HG03103 (cell line): ENCODE data around the gene CHD9NB.

ENCODE experiments used
- ATAC-seq: cut with Tn5 transposase; IDR thresholded peaks from one replicate; pipeline ENCODE4 v1.9.1; 2021; ENCODE audit warnings: low read depth; ENCODE audit not compliant: unreplicated experiment

CHD9NB gene

DNA sequence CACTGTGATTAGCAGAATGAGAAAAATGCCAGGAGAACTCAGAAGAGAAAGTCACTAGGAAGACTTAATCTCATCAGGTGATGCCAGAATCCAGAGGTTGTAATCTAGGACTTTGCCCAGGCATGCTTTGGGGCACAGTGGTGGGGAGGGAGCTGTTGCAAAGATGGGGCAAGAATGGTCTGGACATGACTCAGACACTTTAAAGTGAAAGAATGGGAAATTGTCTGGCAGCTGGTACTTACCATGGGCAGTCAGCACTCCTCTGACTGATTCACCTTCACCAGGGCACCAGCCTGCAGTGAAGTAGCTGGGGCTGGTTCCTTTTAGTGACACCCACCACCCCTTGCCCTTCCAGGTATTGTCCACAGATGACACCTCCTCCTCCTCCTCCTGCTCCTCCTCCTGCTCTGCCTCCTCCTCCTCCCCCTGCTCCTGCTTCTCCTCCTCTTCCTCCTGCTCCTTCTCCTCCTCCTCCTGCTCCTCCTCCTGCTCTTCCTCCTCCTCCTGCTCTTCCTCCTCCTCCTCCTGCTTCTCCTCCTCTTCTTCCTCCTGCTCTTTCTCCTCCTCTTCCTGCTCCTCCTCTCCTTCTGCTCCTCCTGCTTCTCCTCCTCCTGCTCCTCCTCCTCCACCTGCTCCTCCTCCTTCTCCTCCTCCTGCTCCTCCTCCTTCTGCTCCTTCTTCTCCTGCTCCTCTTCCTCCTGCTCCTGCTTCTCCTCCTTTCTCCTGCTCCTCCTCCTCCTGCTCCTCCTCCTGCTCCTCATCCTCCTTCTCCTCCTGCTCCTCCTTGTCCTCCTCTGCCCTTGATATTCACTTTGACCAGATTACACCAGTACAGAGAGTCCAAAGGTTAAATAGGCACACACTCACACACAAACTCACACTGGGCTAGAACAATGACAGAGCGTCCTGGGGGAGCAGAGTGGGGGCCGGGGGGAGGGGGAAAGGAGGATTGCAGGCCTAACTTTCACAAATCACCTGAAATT, at the start of gene CHD9NB:
CHD9NB (minus strand) TSS at position 379 of the 983 bp plus-strand sequence. CDS start 8,739 bp downstream, outside the sequence.
- no peak for ATAC-seq

GRCh38 chr16:53100889-53101288, 48.2 kb upstream of the CHD9NB start:
- ATAC-seq, result no peak

DNA sequence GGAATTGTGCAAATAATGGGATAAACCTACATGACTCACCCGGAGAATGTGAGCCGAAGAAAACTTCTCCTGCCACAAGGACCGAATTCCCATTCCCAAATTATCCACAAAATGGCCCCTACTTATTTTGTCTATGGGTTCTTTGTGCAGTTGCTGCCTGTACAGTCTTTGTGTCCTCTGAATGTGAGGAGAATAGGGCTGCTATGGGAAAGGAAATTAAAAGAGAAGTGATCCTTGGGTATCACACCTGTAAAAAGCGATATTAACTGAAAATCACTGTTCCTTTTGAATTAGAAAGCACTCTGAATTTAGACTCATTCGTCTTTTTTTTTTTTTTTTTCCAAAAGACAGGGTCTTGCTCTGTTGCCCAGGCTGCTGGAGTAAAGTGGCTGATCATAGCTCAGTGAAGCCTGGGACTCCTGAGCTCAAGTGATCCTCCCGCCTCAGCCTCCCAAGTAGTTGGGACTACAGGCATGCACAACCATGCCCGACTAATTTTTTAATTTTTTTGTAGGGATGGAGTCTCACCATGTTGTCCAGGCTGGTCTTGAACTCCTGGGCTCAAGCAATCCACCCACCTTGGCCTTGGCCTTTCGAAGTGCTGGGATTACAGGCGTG, 47.5 kb upstream of the CHD9NB start:
- ATAC-seq, result no peak

DNA sequence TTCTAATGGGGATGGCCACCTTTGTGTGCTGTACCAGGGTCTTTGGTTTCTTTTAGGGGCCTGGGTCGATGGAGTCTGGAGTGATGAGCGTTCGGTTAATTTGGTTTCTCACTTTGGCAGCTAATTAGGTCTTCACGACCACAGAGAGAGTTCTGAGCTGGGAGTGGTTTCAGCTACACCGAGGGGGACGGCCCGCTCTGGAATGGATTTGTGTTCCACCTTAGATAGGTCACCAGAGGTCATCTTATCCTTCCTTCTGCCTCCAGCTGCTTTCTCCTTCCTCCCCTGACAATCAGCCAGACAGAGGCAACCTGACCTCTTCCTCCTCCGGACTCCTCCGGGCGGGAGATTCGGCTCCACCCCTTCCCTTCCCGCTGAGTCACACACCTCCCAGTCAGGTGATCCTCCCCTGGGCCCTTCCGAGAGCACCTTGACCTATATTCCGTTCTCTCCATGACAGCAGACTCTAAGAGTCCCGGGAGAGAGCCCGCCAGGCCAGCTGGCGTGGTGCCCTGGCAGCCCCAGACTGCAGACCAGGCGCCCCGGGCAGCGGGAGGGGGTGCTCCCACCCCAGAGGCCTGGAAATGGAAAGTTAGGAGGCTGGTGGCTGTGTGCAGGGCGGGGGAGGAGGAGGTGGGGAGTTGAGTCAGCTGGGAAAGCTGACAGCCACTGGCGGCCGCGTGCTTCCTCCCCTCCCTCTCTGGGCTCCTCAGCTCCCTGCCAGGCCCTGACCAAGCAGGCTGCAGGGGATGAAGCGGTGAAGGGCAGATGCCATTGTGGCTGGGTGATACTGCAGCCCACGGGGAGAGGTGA, 46.8 kb upstream of the CHD9NB start:
- peak; percentile 45 for ATAC-seq

DNA sequence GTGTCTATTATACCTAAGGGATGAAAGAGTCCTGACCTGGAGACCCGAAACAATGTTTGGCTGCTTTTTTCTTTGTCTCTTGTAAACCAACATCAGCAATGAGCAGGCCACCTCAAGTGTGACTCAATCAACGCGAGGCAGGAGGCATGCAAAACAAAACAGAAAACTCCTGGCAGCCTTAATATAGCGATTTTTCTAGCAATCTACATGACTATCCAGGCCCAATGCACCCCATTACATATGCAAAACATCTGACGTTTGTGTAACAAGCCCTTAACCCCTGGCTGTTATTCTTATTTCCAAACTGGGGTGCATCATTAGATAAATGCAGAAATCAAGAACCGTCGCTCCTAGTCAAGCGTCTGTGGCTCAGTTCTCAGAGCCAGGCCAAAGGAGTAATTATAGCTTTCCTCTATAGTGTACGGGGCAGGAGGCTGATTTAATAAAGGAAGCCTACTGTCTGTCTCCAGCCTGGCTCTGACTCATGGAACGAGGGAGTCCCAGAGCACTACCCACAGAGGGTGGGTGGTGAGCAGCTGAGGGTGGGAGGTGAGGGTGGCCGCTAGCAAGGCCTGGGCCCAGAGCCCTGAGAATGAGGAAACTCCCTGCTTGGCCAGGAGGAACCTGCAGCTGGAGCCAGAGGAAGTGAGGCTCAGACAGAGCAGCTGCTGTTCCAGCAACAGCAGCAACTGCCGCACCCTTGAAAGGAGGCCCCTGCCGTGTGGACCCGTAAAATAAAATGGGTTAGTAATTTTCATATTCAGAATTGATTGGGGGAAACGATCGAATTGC, 46.0 kb upstream of the CHD9NB start:
- ATAC-seq, result peak; percentile 45

- ATAC-seq, result no peak
These were observed 44.5 kb upstream of the CHD9NB start for GRCh38 chr16:53097190-53097589.

GRCh38 chr16:53094013-53094630, 41.4 kb upstream of the CHD9NB start:
- peak; percentile 43 for ATAC-seq

DNA sequence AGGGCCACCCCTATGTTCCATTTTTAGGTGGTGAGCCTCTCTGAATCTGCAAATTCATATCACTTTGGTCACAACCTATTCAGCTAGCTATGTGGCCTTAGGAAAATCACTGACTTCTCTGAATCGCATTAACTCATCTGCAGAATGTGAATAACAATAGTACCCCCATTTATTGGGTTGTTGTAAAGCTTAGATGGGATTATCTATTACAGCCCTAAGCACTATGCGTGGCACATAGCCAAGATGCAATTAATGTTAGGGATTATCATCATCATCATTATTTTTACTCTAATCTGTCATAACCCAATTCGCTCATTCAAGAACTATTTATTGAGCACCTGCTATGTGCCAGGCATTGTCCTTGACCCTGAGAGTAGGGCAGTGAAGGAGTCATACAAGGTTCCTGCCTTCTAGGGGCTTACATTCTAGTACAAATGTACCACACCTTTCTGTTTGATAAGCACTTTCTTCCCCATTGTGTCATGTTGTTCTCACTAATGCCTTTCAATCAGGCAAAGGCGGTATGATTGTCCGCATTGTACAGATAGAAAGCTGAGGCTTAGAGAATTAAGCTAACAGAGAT, 40.6 kb upstream of the CHD9NB start:
- ATAC-seq, result no peak

- no peak for ATAC-seq
These were observed 39.6 kb upstream of the CHD9NB start for GRCh38 chr16:53092284-53092683.

GRCh38 chr16:53091466-53092211, 38.9 kb upstream of the CHD9NB start:
- ATAC-seq, result peak; percentile 57

DNA sequence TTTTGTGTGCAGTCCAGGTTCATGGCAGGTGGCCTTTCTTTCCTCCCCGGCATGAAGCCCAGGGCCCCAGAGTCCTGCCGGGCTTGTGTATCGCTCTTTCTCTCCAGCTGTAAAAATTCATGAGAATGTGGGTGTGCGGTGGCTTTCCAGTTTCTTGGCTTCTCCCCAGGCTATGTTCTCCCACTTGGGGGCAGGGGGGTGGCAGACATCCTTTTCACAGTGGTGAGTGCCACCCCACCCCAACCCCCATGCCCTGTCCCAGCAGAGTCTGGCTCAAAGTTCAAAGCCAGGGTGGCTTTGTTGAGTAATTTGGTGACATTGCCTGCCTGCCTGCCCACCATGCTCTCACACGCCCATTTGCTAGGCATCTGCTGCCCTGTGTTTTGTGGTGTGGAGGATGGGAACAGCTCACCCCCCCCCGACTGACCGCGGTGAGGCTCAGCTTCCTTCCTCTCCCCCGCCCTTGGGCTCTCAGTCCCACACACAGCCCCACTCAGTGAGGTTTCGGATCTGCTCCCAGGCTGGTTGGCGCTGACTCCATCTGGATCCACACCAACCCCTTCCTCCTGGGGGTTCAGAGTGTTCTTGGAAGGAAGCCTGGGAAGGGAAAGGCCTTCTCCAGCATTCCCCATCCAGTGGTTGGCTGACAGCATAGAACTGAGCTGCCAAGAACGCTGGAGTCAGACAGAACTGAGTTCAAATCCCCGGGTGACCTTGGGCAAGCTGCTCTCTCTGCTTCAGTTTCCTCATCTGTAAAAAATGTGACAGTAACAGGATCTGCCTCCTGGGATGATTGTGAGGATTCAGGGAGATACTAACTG, 38.1 kb upstream of the CHD9NB start:
- ATAC-seq, result peak; percentile 48

GRCh38 chr16:53090286-53090590, 37.5 kb upstream of the CHD9NB start:
- no peak for ATAC-seq

DNA sequence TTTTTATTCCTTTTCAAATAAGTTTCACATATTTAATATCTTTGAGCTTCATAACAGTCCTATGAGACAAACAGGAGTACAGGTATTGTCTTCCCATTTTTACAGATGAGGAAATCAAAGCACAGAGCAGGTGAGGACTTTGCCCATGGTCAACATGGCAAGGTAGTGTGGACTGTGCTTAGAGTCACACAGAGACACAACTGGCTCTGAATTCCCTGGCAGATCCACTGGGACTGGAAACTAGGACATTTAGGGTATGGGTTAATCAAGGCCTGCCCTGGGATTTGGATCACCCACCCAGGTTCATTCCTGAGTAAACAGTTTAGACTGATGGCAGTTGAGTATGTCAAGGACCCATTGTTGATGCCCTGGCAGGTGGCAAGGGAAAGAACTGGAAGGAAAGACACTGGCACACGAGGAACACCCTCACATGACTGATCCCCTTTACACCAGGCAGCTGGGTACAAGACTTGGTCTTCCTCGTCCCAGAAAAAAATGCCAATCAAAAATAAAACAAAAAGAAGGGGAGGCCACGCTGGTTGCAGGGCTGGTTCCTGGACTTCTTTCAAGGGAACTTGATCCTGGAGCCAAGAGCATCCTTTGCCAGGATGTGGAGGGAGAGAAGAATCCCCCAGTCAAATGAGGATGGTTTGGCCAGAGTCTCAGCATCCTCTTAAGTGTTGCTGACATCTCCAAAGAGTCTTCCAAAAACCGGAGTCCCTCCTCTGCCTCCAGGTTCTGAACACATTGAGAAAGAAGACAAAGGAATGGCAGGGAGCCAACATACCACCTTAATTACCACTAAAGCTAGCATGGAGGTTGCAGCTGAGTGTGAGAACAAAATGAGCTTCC, 37.0 kb upstream of the CHD9NB start:
- no peak for ATAC-seq

DNA sequence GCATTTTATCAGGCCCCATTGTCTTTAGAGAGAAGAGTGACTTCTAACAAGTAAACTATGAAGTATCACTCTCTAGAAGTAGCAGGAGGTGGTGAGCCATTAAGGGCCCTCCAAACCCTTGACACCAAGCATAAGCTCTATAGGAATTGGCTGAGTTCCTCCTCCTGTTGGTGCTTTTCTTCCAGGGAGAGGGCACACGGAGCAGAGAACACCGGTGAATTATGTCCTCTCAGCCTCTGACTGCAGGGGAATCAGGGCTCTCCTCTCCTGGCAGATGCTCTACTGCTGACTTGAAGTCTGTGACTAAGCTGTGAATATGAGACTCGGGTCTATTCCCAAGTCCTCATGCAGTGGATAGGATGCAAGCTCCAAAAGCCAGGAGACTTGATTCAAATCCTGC, 34.4 kb upstream of the CHD9NB start:
- no peak for ATAC-seq

GRCh38 chr16:53085931-53086421, 33.3 kb upstream of the CHD9NB start:
- ATAC-seq, result no peak

- ATAC-seq, result no peak
These were observed 32.7 kb upstream of the CHD9NB start for GRCh38 chr16:53085369-53085843.
